ENCODE measurements around the gene FBXL14. TPM values are rescaled to one million over a fixed set of nuclear protein-coding genes. Genes with fewer than 3 reads are reported as not detected.
A peak's percentile ranks its signal among the peaks of the same experiment; 100 is the strongest.

Gene FBXL14
- total RNA-seq, 1 experiment from 2014 or later = 18.3 TPM

DNA sequence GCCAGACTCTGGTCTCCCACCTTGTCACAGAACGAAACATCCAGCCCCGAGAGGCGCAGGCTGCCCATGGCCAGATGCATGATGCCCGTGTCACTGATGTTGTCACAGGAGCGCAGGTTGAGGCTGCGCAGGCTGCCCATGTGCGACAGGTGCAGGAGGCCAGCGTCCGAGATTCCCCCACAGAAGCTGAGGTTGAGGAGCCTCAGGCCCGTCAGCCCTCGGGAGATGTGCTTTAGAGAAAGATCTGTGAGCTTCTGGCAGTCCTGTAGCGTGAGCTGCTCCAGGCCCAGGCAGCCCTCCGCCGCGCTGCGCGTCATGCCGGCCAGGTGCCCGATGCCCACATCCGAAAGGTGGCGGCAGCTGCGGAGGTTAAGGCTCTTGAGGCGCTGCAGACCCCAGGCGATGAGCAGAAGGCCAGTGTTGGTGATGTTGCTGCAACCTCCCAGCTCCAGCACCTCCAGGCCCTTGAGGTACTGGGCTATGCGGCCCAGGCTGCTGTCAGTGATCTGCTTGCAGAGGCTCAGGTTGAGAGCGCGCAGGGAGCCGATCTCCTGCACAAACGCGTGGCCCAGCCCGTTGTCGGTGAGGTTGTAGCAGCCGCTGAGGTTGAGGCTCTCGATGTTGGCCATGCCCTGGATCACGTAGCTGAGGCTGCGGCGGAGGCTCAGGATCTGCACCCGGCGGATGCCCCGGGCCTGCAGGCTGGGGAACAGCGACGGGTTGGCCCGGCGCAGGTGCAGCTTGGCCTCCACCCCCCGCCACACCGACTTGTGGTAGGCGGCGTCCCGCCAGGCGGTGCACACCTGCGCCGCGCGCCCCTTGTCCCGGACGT lies 991 bp downstream of the FBXL14 start:
- ChIA-PET POLR2A (ENCODE audit: unreplicated experiment) (no interaction called here), CTCF (interaction anchor here (0.8 kb wide), 1 partner anchor 12 kb away, joined by 3 read pairs; no protein-coding TSS in a partner anchor)
- no peaks in the 10 kb centered on the region for H3K36me3 ChIP-seq (ENCODE audit: low read depth, low read length)
- no peak for TF ChIP-seq EZH2 (IDR thresholded peaks at IDR 0.05; ENCODE audit: low read length, unreplicated experiment)
- TF ChIP-seq EZH2phosphoT487 (IDR thresholded peaks at IDR 0.05; ENCODE audit: borderline replicate concordance, low read length) = no peak
- TF ChIP-seq, protein P1, sequence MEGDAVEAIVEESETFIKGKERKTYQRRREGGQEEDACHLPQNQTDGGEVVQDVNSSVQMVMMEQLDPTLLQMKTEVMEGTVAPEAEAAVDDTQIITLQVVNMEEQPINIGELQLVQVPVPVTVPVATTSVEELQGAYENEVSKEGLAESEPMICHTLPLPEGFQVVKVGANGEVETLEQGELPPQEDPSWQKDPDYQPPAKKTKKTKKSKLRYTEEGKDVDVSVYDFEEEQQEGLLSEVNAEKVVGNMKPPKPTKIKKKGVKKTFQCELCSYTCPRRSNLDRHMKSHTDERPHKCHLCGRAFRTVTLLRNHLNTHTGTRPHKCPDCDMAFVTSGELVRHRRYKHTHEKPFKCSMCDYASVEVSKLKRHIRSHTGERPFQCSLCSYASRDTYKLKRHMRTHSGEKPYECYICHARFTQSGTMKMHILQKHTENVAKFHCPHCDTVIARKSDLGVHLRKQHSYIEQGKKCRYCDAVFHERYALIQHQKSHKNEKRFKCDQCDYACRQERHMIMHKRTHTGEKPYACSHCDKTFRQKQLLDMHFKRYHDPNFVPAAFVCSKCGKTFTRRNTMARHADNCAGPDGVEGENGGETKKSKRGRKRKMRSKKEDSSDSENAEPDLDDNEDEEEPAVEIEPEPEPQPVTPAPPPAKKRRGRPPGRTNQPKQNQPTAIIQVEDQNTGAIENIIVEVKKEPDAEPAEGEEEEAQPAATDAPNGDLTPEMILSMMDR (conservative IDR thresholded peaks at IDR 0.05; ENCODE audit: low read depth, low read length) = no peak
- peaks cover 38% of the 10 kb centered on the region for H3K4me1 ChIP-seq (ENCODE audit: insufficient read depth, low read length)
- H4K20me1 ChIP-seq (ENCODE audit: low read length) = peaks cover 30% of the 10 kb centered on the region
- no peaks in the 10 kb centered on the region for H3K9me3 ChIP-seq (ENCODE audit: low read length)
- no TSS peak for BruUV-seq (replicated peaks)
- DNase-seq = peak; percentile 24
- peak overlapping the region; percentile 100 for H3K4me2 ChIP-seq (ENCODE audit: low read length)
- peaks cover 54% of the 10 kb centered on the region for H3K79me2 ChIP-seq (ENCODE audit: low read length)
- peak overlapping the region; percentile 94 for H3K4me3 ChIP-seq (ENCODE audit: low read length)
- H3F3A ChIP-seq (ENCODE audit: low read length, unreplicated experiment) = no peaks in the 10 kb centered on the region
- peak overlapping the region; percentile 45 for H3K9ac ChIP-seq (ENCODE audit: low read length)
- H2AFZ ChIP-seq (ENCODE audit: low read length) = peak overlapping the region; percentile 67
- H3K27me3 ChIP-seq (ENCODE audit: low read length) = no peaks in the 10 kb centered on the region
- no peaks in the 10 kb centered on the region for H3K9me2 ChIP-seq (replicated peaks; ENCODE audit: low read length)
- H3K27ac ChIP-seq (ENCODE audit: low read length) = peak overlapping the region; percentile 11; the same call in 1 of the 2 replicates
- ATAC-seq = peak; percentile 30
- intact Hi-C loops (cut with micrococcal nuclease) = no loop called here

DNA sequence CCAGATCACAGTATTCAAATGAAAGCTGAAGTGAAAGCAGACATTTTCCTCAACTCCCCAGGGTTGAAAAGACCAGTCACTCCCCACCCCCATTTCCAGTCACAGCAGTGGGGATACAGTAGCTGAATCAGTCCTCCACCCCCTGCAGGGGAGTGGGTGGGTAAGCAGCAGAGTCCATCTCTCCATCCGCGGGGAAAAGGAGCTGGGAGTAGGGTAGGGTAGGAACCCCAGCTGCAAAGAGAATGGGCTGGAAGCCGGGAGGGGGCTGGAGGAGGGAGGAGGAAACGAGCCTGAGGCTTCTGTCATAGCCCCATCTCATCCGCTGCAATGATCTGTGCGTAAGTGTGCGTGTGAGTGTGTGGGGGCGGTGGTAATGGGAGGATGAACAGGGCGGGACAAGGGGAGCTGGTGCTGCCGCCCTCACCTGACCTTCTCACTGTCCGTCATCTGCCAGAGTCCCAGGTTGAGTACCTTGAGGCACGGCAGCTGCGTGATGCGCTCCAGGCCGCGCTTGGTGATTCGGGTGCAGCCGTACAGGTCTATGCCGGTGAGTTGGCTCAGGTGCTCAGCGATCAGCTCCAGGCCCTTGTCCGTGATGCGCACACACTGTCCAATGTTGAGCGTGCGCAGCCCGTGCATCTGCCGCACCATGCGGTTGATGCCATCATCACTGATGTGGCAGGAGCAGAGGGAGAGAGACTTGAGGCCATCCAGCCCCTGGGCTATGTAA lies 1.8 kb downstream of the FBXL14 start:
- peak; percentile 18 for ATAC-seq
- Histone ChIP-seq H3K9me3 (ENCODE audit: low read length) (no peaks in the 10 kb centered on the region), H3K9ac (ENCODE audit: low read length) (peak overlapping the region; percentile 45), H3K27me3 (ENCODE audit: low read length) (no peaks in the 10 kb centered on the region), H3K4me3 (ENCODE audit: low read length) (peak overlapping the region; percentile 94), H3K4me1 (ENCODE audit: insufficient read depth, low read length) (peaks cover 46% of the 10 kb centered on the region), H3K36me3 (ENCODE audit: low read depth, low read length) (no peaks in the 10 kb centered on the region), H3F3A (ENCODE audit: low read length, unreplicated experiment) (no peaks in the 10 kb centered on the region), H3K4me2 (ENCODE audit: low read length) (peak overlapping the region; percentile 100), H3K79me2 (ENCODE audit: low read length) (peaks cover 62% of the 10 kb centered on the region), H2AFZ (ENCODE audit: low read length) (peak overlapping the region; percentile 67), H3K9me2 (replicated peaks; ENCODE audit: low read length) (no peaks in the 10 kb centered on the region), H3K27ac (ENCODE audit: low read length) (0 out of 2 replicates have a peak overlapping the region, but pooled peaks have one; percentile 11), H4K20me1 (ENCODE audit: low read length) (peaks cover 30% of the 10 kb centered on the region)
- TF ChIP-seq, protein P1 (conservative IDR thresholded peaks at IDR 0.05; ENCODE audit: low read depth, low read length) = no peak
- no peak for TF ChIP-seq EZH2 (IDR thresholded peaks at IDR 0.05; ENCODE audit: low read length, unreplicated experiment)
- TF ChIP-seq EZH2phosphoT487 (IDR thresholded peaks at IDR 0.05; ENCODE audit: borderline replicate concordance, low read length) = no peak
- BruUV-seq (replicated peaks) = no TSS peak
- peak; percentile 50 for DNase-seq
- CTCF ChIA-PET = interaction anchor here (0.7 to 0.8 kb wide), 2 partner anchors 13 to 53 kb away, joined by 3 read pairs; no protein-coding TSS in a partner anchor
- POLR2A ChIA-PET (ENCODE audit: unreplicated experiment) = no interaction called here
- intact Hi-C loops (cut with micrococcal nuclease) = no loop called here
